DMS153 treated with DMSO at 0.1 percent for 48 hours (cell line): Measurements from ENCODE around the gene ALS2CL.

Experiments
- DNase-seq: peaks from one replicate; lab custom pipeline; 2025; ENCODE audit not compliant: unreplicated experiment; lab: John Stamatoyannopoulos, UW

ALS2CL gene

DNA sequence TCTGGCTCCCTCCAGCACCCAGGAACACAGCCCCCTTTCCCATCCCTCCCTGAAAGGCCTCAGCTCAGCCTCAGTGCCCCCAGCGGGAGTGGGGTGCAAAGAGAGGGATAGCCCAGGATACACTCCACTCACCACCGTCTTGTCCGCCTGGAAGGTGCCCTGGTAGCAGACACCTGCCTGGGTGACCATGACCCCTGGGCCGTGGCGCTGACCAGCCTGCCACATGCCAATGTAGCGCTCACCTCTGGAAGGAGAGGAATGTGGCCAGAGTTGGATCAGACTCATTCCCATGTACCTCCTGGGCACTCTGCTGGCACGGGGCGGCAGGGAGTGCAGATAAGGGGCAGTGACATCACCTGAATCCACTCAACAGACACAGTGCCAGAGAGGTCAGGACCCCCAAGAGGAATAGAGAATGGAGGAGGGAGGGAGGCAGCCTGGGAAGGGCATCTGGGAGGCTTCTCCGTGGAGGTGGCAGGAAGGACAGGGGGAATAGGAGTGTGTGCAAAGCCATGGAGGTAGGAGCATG lies 13.1 kb downstream of the ALS2CL start:
- DNase-seq: no peak

DNA sequence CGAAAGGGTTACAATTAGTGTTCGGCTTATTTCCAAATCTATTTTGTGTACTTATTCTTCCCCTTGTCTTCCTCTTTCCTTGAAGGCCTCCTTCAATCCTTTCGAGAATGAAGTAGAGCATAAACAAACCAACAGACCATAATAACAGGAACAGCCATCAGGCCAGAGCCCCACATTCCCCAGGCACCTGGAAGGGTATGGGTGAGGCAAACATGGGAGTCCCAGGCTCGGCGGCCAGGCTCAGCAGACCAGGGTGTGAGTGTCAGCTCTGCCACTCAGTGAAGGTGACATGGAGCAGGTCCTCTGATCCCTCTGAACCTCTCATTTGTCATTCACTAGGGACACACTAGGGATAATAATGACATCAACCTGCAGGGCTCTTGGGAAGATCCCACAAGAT lies 13.8 kb downstream of the ALS2CL start:
- DNase-seq: no peak

DNA sequence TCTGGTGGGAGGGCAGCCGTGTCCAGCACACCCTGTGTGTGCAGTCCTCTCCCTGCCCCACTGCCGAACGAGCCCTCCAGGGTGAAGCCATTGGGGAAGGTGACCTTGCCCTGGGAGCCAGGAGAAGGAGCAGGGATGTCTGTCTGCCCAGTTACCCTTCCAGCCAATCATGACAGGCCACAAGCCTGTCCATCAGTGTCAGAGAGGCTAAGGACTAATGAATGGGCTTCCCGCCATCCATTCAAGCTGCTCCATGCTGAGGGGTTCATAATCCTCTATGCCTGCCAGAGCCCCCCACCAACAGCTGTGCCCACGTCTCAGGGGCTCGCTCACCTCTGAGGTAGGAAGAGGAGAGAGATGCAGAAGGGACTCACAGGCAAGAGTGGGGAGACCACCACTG lies 15.2 kb downstream of the ALS2CL start:
- no peak for DNase-seq

DNA sequence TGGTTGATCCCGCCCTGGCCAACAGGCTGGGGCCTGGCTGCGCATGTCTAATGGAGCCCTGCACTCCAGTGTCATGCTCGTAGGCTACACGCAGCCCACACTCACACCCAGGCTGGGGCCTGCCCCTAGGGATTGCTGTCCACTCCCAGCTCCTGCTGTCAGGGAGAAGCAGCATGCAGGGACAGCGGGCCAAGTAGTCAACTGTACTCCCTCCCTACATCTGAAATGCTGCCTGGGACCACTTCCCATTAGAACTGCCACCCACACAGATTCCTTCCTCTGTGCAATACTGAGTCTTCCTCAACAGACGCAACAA lies 16.1 kb downstream of the ALS2CL start:
- no peak for DNase-seq

DNA sequence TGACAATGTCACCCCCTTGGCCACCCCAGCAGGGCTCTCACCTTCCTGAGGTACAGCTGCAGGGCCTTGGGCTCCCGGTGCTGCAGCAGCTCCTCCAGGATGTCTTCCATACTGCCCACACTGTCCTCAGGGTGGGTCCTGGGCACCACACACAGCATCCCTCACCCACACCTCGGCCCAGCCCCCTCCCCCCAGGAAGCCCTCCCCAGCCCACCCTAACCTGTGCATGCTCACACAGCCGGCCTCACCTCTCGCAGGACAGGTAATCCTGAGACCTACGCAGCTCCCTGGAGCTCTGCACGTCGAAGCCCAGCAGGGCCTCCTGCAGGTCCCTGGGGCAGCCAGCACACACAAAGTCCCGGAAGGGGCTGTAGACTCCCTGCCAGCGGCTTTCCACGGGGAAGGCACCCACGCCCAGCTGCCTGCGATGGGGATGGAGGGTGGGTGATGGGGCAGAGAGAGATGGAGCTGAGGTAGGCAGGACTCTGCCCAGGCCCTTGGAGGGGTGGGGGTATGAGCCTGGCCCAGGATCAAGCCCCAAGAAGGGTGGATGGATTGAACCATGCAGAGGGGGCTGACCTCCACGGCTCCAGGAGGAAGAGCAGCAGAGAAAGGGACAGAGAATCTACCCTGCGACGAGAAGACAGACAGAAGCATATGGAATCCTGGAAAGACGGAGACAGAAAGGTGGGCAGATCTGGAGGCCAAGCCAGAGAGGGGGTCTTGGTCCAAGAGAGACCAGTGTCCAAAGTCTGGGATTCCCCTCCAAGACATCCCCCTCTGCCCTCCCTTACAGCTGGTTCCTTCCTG lies 16.7 kb downstream of the ALS2CL start:
- DNase-seq: no peak

DNA sequence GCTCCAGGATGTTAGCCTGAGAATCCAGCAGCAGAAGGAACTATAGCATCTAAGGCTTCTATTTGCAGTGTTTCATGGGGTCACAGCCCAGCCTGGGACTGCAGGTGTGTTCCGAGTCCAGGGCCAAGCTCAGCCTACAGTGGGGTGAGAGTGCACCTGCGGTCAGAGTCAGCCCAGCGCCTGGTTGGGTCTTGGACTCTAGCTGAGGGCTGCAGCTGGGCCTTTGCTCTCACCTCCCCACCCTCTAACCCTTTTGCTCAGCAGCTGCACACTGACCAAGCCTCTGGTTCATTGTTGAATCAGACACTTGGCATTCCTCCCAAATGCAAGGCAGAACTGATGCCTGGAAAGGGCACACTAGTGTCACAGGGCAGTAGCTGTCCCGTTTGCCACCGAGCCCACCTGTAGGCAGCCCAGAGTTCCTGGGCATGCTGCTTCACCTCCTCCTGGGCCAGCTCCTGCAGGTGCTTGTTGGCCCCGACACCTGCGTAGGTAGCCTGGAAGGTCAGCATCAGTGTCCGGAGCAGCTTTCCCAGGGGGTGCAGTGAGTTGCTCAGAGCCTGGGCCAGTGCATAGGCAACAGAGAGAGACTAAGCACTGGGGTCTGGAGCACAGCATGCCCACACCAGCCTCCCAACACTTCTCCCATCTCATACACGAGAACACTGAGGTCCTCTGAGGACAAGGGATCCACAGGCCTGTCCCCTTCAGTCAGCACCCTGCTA lies 17.5 kb downstream of the ALS2CL start:
- no peak for DNase-seq

DNA sequence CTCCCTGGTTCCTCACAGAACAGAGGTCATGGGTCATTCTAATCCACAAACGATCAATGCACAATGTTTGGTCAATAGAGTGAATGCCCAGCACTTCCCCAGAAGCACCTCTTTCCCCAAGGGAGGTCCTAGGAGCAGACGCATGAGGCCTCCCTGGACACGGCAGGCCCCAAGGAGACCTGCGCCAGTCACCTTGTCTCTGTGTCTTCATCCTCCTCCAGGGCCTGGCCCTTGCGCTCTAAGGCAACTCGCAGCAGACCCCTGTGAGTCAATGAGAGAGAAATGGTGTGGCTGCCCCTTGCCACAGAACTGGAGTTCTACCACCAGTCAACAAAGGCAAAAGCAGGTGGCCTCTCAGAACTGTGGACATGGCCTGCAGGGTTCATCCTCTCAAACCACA lies 18.1 kb downstream of the ALS2CL start:
- no peak for DNase-seq

DNA sequence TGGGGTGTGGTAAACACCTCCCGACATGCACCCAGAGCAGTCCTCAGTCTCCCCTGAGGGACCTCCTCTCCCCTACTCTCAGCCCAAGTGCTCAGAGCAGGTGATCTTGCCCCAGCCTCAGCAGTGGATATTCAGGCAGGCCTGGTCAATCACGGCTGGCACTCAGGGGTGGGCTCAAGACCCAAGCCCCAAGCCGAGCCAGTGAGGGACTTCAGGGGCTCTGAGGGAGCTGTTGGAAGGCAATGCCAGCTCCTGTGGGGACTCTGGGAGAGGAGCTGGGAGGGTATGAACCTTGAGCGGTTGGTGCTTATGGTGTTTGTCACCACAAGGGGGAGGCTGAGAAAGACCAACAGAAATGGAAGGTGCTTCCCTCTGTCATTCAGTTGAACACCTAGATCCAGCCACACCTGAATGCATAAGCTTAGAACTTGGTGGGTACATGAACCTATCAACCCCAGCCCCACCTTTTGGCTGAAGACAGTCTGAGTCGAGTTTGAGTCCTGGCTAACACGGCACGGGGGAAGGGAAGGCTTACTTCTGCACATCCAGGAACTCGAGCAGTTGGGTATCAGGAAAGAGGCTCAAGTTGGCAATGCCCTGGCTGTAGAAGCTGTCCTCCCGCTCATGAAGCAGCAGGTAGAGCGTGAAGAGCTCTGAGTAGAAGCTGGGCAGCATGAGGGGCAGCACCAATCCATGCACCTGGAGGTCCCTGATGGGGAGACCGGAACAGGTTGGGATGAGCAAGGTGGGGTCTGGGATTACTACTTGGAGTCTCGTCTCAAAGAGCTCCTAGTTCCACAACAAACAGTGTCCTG lies 19.2 kb downstream of the ALS2CL start:
- DNase-seq: no peak

DNA sequence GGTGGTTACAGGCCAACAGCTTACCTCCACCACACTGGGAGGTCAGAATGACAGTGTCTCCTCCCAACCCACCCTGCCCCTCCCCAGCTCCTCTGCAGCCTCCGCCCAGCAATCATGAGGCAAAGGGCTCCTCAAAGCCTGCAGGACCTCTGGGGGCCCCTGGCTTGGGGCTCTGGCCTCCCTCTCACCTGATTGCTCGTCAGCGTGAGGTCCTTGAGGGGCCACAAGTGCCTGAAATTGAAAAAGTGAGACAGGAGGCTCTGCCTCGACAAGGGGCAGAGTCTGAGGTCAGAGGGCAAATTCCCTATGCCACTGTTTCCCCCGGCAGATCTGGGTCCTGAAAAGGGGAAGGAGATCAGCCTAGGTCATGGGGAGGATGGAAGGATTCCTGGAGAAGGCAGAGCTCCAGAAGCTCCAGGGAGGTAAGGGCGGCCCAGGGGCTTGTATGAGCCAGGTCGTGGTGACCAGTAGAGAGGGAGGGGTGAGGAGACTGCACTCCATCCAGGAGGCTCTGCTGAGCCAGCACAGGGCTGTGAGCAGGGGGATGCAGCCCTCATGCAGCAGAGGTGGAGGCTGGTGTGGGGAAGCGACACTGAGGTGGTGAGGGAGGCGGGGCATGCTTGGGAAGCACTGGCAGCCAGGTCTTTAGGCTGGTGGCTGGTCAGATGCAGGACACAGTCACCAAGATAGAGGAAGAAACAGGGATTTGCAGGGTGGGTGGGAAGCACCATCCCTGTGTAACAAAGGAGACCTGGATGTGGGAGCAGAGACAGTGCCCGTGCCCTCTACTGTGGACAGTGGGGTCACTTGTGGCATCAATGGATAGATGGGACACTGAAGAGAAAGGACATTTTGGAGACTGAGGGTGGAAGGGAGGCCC lies 20.1 kb downstream of the ALS2CL start:
- DNase-seq: no peak

DNA sequence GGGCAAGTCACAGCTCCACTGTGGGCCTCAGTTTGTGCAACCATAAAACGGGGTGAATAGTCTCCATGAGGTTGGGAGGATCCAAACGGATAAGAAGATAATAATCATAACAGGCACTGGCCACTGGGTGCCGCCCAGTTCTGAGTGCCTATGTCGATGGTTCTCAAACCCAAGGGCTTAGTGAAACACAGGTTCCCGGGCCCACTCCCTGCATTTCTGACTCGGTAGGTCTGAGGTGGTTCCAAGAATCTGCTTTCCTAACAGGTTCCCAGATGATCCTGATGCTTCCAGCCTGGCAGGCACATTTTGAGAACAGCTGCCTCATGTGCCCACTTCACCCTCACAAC lies 21.2 kb downstream of the ALS2CL start:
- DNase-seq: no peak

DNA sequence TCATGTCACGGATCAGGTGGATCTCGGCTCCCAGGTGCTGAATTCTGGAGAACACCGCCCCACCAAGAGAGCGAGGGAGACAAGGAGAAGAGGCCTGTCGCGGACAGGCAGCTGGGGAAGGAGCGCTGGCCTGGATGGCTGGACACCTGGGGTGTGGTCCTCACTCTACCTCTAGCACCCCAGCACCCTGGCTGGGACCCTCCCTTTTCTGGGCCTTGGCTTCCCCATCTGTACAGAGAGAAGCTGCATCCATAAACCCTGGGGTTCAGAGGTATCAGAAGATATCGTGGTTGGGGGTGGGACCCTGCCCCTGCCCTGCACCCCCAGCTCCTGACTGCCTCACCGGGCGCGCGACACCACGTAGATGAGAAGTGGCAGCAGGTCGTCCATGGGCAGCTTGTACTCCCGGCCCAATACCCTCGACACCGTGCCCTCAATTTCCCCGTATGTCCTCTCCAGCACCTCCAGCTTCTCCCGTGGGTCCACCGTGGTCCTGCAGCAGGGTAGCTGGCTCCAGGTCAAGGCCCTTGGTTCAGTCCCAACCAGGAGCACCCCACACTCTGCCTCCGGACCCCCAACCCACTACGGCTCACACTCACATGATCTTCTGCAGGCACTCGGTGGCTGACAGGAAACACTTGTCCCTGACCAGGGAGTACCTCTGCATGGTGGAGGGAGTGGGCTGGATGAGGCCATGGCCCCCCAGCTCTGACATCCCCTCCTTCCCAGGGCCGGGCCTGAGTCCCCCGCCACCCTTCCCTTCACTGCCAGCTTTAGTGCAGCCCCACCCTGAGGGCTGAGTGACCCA lies 21.7 kb downstream of the ALS2CL start:
- DNase-seq: no peak

DNA sequence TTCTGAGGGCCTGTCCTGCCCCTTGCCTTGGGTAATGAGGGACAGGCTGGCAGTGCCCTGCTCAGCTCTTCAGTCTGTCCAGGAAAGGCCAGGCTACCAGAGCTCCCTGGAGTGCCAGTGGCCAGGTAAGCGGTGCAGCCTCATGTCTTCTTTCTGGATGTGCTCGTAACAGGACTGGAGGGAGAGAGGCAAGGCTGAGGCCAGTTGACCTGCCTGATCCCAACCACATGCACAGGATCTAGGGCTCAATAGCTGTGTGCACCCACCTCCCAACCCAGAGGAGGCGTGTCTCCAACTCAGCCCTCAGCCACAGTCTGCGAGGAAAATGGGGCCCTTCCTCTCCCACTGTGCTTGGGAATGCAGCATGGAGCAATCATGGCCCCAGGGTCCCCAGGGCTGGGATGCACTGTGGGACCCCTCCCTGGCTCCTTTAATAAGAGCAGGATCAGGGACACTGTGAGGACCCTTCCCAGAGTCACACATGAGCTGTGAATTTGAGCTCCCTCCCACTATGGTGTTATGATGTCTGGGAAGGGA lies 22.5 kb downstream of the ALS2CL start:
- DNase-seq: no peak

DNA sequence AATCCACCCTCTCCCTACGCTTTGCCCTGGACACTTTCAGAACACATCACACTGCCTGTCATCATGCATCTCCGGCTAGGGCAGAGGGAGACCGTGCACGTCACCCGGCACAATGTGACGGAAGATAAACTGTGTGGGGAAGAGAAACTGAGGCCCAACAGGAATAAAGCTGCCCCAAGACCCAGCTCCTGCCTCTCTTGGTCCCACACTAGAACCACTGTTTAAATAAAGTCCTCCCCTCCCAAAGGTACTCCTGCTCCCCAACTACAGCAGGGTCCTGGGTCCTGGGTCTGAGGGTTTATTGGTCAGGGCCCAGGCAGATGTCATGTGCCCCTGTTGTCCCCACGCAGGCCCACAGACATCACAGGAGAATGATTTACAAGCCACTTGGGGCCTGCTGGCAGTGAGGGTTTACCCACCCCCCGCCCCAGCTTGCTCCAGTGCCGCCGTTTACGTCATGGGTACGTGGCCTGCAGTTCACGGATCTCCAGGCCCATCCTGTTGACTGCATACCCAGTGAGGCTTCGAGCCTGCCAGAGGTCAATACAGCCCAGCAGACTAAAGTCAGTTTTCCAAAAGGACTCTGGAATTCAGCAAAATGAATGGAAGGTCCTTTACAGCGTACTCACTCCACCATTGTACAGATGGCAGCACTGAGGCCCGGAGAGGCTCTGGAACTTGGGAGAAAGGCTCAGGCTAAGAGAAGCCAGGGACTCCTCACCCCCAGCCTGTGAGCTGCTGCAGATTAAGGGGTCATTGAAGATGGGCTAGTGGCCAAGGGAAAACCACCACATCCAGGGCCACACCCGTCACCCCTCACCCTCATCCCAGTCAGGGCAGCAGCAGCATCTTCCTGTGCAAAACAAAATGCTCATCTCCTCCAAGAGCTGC lies 23.2 kb downstream of the ALS2CL start:
- no peak for DNase-seq

DNA sequence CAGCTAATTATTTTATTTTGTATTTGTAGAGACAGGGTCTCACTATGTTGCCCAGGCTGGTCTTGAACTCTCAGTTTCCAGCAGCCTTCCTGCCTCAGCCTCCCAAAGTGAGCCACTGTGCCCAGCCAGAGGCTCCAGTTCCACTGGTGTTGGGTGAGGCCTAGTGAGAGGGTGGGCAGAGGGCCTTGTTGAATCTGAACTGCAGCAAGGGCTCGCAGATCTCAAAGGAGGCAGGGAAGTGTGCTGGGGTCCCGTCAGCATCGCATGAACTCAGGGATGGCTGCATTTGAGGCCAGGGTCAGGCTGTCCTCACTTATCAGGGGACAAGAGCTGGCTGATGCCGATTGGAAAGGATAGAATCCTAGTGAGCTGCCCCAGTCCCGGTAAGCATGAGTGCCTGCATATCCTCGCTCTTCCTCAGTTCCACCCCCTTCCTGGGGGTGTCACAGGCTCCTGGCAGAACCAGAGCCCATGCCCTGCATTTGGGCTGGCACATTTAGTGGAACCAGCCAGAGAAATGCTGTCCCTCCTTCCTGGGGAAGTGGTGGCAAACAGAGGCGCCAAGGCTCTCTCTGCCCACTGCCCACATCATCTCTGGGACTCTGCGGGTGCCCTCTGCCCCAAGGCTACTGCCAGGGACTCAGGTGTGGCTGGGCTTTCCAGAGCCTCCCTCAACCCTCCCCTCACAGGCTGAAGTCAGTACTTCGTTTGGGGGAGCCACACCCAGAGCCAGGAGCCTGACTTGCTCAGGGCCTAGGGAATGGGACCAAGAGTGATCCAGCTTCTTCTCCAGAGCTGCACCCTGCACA lies 24.1 kb downstream of the ALS2CL start:
- no peak for DNase-seq

DNA sequence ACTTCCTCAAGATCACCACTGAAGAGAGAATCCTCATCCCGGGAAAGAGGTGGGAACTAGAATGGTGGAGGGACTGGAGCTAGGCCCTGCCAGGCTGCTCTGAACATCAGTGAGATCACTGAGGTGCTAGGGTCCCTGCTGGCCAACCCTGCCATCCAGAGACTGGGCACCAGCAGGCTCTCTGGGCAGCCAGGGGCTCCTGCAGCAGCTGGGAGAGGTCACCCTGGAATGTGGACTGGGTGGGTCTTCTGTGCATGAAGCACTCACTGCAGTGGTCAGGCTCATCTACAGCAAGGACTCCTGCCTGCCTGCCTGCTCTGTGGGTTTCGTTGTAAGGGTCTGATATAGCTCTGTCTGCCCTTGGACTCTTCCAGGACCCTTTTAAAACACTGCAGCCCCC lies 24.9 kb downstream of the ALS2CL start:
- DNase-seq: no peak

DNA sequence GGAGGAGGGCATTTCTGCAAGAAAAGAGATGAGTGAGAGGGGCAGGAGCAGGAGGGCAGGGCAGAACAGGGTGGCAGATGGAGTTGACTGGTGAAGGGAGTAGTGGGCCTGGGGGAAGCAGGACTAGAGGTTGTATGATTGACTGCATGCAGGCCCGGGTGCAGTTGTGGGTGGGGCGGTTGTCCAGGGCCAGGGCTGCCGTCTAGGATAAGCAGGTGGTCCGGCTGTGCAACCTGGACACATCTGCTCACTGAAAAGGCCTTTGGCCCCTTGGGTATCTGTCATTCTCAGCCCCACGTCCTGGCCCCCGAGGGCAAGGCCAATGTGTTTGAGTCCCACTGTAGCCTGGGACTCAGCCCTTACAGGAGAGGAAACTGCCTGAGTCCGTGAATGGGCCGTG lies 25.4 kb downstream of the ALS2CL start:
- DNase-seq: no peak

DNA sequence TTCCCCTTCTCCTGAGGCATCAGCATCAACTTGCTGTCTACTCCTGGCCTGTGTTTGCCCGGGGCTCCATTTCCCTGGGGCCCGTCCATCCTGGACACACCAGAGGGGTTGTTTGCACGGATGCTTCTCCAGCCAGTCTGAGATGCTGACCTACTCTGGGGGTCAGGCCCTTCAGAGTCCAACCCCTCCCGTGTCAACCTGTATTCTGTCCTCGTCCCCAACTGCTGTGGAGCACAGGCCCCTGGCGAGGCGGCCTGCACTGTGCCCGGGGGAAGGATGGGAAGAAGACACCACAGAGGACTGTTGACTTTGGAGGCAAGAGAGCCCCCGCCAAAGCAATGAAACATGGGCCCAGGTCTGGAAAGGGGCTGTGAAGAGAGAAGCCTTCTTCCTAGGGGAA lies 25.8 kb downstream of the ALS2CL start:
- DNase-seq: no peak

DNA sequence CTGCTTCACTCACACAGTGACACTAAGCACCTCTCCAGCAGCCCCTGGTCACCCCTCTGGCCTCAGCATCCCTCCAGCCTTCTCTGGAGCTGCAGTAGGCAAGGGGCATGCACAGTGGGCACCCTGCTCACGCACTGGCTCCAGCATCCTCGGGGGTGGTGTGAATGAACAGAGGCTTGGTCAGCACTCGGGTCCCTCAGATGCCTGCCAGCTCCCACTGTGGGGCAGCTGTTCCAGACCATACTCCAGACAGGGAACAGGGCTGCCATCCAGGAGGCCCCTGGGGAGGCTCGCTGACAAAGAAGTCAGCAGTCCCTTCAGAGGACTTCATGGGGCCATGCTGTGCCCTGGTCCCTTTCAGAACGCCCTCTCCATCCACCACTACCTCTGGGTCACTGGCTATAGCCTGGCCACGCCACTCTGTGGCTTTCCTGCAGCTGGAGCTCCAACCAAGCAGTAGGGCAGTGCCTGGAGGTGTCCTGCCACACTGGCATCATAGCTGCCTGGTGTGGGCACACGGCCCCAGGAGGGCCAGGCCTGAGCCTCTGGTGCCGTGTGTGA lies 26.3 kb downstream of the ALS2CL start:
- no peak for DNase-seq
